HCT116 (cell line): ENCODE data around the gene FAM193A. TPM values are rescaled to one million over a fixed set of nuclear protein-coding genes. Genes with fewer than 3 reads are reported as not detected.

Experiments used
- ATAC-seq: fragments of 200-7000 bp; cut with Tn5 transposase; 2 replicates; pipeline ENCODE4 v1.9.1; 2020; ENCODE audit warnings: mild to moderate bottlenecking, moderate library complexity
- BruUV-seq: library from RNA; stranded (reverse); fragments of 400-500 nt; replicated peaks from 2 replicates; lab custom pipeline; 2021; lab: Mats Ljungman, UMichigan
- CTCF ChIA-PET: fragments of 300-600 bp; sonication (Branson Sonifier 250); formaldehyde crosslinking; loops from one replicate; lab custom pipeline; 2021; ENCODE audit warnings: antibody characterized with exemption; lab: Charles Lee
- POLR2A ChIA-PET: fragments of 300-600, 350-600 bp; sonication (Branson Sonifier 250); formaldehyde crosslinking; loops from one replicate; lab custom pipeline; 2021; ENCODE audit warnings: antibody characterized with exemption; lab: Charles Lee
- RAD21 ChIA-PET, 2 experiments: fragments of 300-600 bp; sonication (Branson Sonifier 250); formaldehyde crosslinking; loops; one replicate each; lab custom pipeline; 2023; ENCODE audit warnings: low total read pairs in 2 of 2; ENCODE audit not compliant: uncharacterized antibody in 2 of 2, unreplicated experiment in 2 of 2, low non-redundant PET in 1 of 2; lab: Charles Lee
- DNase-seq: peaks from one replicate; pipeline ENCODE4 v3.0.0-alpha.2; 2010; ENCODE audit warnings: low read depth, low spot score
- H2AFZ ChIP-seq: fragments of 200-600 bp; shearing (Covaris generic), sonication (generic); 2 replicates; pipeline ENCODE4 v1.6.1; 2017; ENCODE audit warnings: low read depth, mixed run types, mixed read lengths, antibody characterized with exemption, low read length; ENCODE audit not compliant: poor library complexity, severe bottlenecking
- H3K27ac ChIP-seq: 2 replicates; pipeline ENCODE4 v1.5.1; 2012; ENCODE audit warnings: low read depth, low read length
- H3K27me3 ChIP-seq: fragments of 200-600 bp; sonication (generic); 2 replicates; pipeline ENCODE4 v1.6.1; 2016; ENCODE audit warnings: mixed run types, low read length, mixed read lengths; ENCODE audit not compliant: insufficient read depth
- H3K36me3 ChIP-seq, 2 experiments: fragments of 200-500 bp in 1 of 2; fragments of 200-600 bp in 1 of 2; sonication (Bioruptor generic) in 1 of 2; sonication (generic) in 1 of 2; 2 replicates each; pipeline versions ENCODE4 v1.5.1 to v1.6.1; 2014 to 2016; ENCODE audit warnings: low read length in 2 of 2, inconsistent platforms in 1 of 2, mixed read lengths in 1 of 2, mixed run types in 1 of 2; ENCODE audit not compliant: insufficient read depth in 2 of 2, control insufficient read depth in 1 of 2
- H3K4me1 ChIP-seq, 2 experiments: fragments of 200-600 bp in 1 of 2; sonication (generic) in 1 of 2; 2 replicates each; pipeline versions ENCODE4 v1.5.1 to v1.6.1; 2012 to 2017; ENCODE audit warnings: low read length in 2 of 2, inconsistent platforms in 1 of 2, mild to moderate bottlenecking in 1 of 2, mixed read lengths in 1 of 2, mixed run types in 1 of 2, moderate library complexity in 1 of 2; ENCODE audit not compliant: insufficient read depth in 2 of 2, control insufficient read depth in 1 of 2
- H3K4me2 ChIP-seq: fragments of 200-600 bp; sonication (generic); 2 replicates; pipeline ENCODE4 v1.6.1; 2017; ENCODE audit warnings: mixed run types, low read length, mixed read lengths
- H3K4me3 ChIP-seq, 2 experiments: fragments of 200-600 bp in 1 of 2; sonication (generic) in 1 of 2; replicated peaks in 1 of 2; 2 replicates each; pipeline ENCODE4 v1.5.1; 2011 to 2016; ENCODE audit warnings: low read length in 2 of 2, control low read depth in 1 of 2, low read depth in 1 of 2, mild to moderate bottlenecking in 1 of 2, mixed read lengths in 1 of 2, mixed run types in 1 of 2
- H3K79me2 ChIP-seq: fragments of 200-600 bp; sonication (generic); 2 replicates; pipeline ENCODE4 v1.6.1; 2017; ENCODE audit warnings: mild to moderate bottlenecking, mixed run types, low read length, moderate library complexity, mixed read lengths; ENCODE audit not compliant: insufficient read depth
- H3K9ac ChIP-seq: fragments of 200-600 bp; sonication (generic); 2 replicates; pipeline ENCODE4 v1.6.1; 2016; ENCODE audit warnings: low read length, mixed read lengths
- H3K9me2 ChIP-seq: fragments of 200-600 bp; sonication (generic), shearing (Covaris generic); 2 replicates; pipeline ENCODE4 v1.6.1; 2017; ENCODE audit warnings: mixed run types, mild to moderate bottlenecking, moderate library complexity; ENCODE audit not compliant: insufficient read depth
- H3K9me3 ChIP-seq, 2 experiments: fragments of 200-500 bp in 1 of 2; fragments of 200-600 bp in 1 of 2; sonication (Bioruptor generic) in 1 of 2; sonication (generic) in 1 of 2; 2 replicates each; pipeline ENCODE4 v1.6.1; 2014 to 2017; ENCODE audit warnings: low read length in 2 of 2, mixed read lengths in 2 of 2, inconsistent platforms in 1 of 2, low read depth in 1 of 2, mild to moderate bottlenecking in 1 of 2, mixed run types in 1 of 2, moderate library complexity in 1 of 2; ENCODE audit not compliant: control insufficient read depth in 1 of 2, insufficient read depth in 1 of 2
- H4K20me1 ChIP-seq: fragments of 200-600 bp; sonication (generic), shearing (Covaris generic); 2 replicates; pipeline ENCODE4 v1.6.1; 2017; ENCODE audit warnings: mixed run types, mild to moderate bottlenecking, moderate library complexity; ENCODE audit not compliant: insufficient read depth
- ATF3 ChIP-seq: IDR thresholded peaks from 2 replicates; pipeline ENCODE4 v1.6.1; 2012
- CBX3 ChIP-seq: IDR thresholded peaks from 2 replicates; pipeline ENCODE4 v1.6.1; 2012; ENCODE audit warnings: low read depth
- CEBPB ChIP-seq: IDR thresholded peaks from 2 replicates; pipeline ENCODE4 v1.6.1; 2012; ENCODE audit warnings: low read depth
- CTCF ChIP-seq, 3 experiments: fragments of 200-600 bp in 1 of 3; sonication (generic) in 1 of 3; IDR thresholded peaks in 2 of 3; conservative IDR thresholded peaks in 1 of 3; 2 replicates each; pipeline ENCODE4 v1.5.1; 2012 to 2017; ENCODE audit warnings: low read depth in 2 of 3, low read length in 2 of 3, antibody characterized with exemption in 1 of 3, borderline replicate concordance in 1 of 3, control low read depth in 1 of 3, mild to moderate bottlenecking in 1 of 3, mixed read lengths in 1 of 3, mixed run types in 1 of 3, moderate library complexity in 1 of 3; ENCODE audit not compliant: insufficient read depth in 1 of 3
- EZH2phosphoT487 ChIP-seq: fragments of 200-600 bp; IDR thresholded peaks from 2 replicates; pipeline ENCODE4 v1.6.1; 2018; ENCODE audit warnings: antibody characterized with exemption, borderline replicate concordance
- POLR2A ChIP-seq: IDR thresholded peaks from 2 replicates; pipeline ENCODE4 v1.7.0; 2011; ENCODE audit warnings: borderline replicate concordance; ENCODE audit not compliant: insufficient read depth, insufficient read length; ENCODE audit errors: extremely low read depth
- POLR2AphosphoS5 ChIP-seq: IDR thresholded peaks from 2 replicates; pipeline ENCODE4 v1.6.1; 2011; ENCODE audit warnings: mild to moderate bottlenecking, low read depth, low read length, moderate library complexity
- RAD21 ChIP-seq: IDR thresholded peaks from 2 replicates; pipeline ENCODE4 v1.6.1; 2012; ENCODE audit warnings: low read depth, mild to moderate bottlenecking
- REST ChIP-seq: IDR thresholded peaks from 2 replicates; pipeline ENCODE4 v1.6.1; 2012; ENCODE audit warnings: low read depth
- SIN3A ChIP-seq: IDR thresholded peaks from 2 replicates; pipeline ENCODE4 v1.6.1; 2012; ENCODE audit warnings: low read depth
- SRF ChIP-seq: IDR thresholded peaks from 2 replicates; pipeline ENCODE4 v1.6.1; 2012; ENCODE audit warnings: low read depth
- TCF7L2 ChIP-seq: IDR thresholded peaks from 2 replicates; pipeline ENCODE4 v1.7.0; 2011; ENCODE audit warnings: borderline replicate concordance, inconsistent platforms; ENCODE audit not compliant: insufficient read depth, insufficient read length; ENCODE audit errors: extremely low read depth
- ZFX ChIP-seq: fragments of 450-650 bp; IDR thresholded peaks from 2 replicates; pipeline ENCODE4 v1.6.1; 2017
- ZNF274 ChIP-seq: fragments of 200-500 bp; sonication (Bioruptor generic); IDR thresholded peaks from 2 replicates; pipeline ENCODE4 v1.6.1; 2014; ENCODE audit warnings: mild to moderate bottlenecking, low read depth, low read length, inconsistent platforms
- intact Hi-C: fragments of 100-400 bp; cut with micrococcal nuclease; formaldehyde crosslinking; loops from 2 replicates; pipeline ENCODE4 v1.10.0; 2022
- total RNA-seq: library from RNA; stranded (reverse); gene quantifications from one replicate; pipeline ENCODE4 v1.2.1, GENCODE V29; 2021; ENCODE audit not compliant: unreplicated experiment

Gene FAM193A
- total RNA-seq, 1 experiment from 2014 or later, result 15.7 TPM

- Histone ChIP-seq H4K20me1 (no peaks in the 10 kb centered on the region), H3K4me2 (no peak overlapping the region), H3K4me3 (no peak overlapping the region), H3K79me2 (peaks cover 12% of the 10 kb centered on the region), H3K27me3 (no peaks in the 10 kb centered on the region), H3K9me2 (no peaks in the 10 kb centered on the region), H3K9ac (no peak overlapping the region), H3K9me3 (no peaks in the 10 kb centered on the region), H3K27ac (no peak overlapping the region), H3K4me1 (peaks cover 10 to 13% of the 10 kb centered on the region in 2 experiments; a peak in 3 of 4 replicates), H2AFZ (no peak overlapping the region), H3K36me3 (peaks cover 10 to 15% of the 10 kb centered on the region in 2 experiments)
- CTCF ChIA-PET, result no interaction called here
- RAD21 ChIA-PET, result no interaction called here
- POLR2A ChIA-PET, result no interaction called here
- no peak for TF ChIP-seq CTCF (IDR thresholded peaks at IDR 0.05 in 2 of 3, conservative IDR thresholded peaks at IDR 0.05 in 1 of 3; ENCODE audit: borderline replicate concordance in 1 of 3, insufficient read depth in 1 of 3, low read depth in 2 of 3, low read length in 2 of 3)
- BruUV-seq, result no TSS peak
- DNase-seq (no peak), ATAC-seq (no peak)
- intact Hi-C loops, result loop anchor here (10.0 kb wide), 1 partner anchor 491 kb away; no protein-coding TSS in a partner anchor
Observed at GRCh38 chr4:2716236-2716635, 179.8 kb downstream of the FAM193A start.

- no peak overlapping the region for H3K4me2 ChIP-seq
- POLR2A ChIA-PET, result no interaction called here
- CTCF ChIA-PET, result no interaction called here
- H3K9me2 ChIP-seq, result no peaks in the 10 kb centered on the region
- RAD21 ChIA-PET, result no interaction called here
- H3K4me1 ChIP-seq, result no peaks in the 10 kb centered on the region
- no peaks in the 10 kb centered on the region for H3K27me3 ChIP-seq
- no peak for ATAC-seq
- no peaks in the 10 kb centered on the region for H4K20me1 ChIP-seq
- no TSS peak for BruUV-seq
- intact Hi-C loops, result no loop called here
- peaks cover 7 to 10% of the 10 kb centered on the region in 2 experiments for H3K36me3 ChIP-seq
- no peak overlapping the region for H3K27ac ChIP-seq
- no peak overlapping the region for H3K9ac ChIP-seq
- no peaks in the 10 kb centered on the region for H3K9me3 ChIP-seq
- TF ChIP-seq EZH2phosphoT487, result no peak
- no peak for TF ChIP-seq TCF7L2
- TF ChIP-seq ZFX, result no peak
- no peak for TF ChIP-seq ZNF274
- no peak for TF ChIP-seq POLR2AphosphoS5
- TF ChIP-seq ATF3, result no peak
- TF ChIP-seq CEBPB, result no peak
- no peak for TF ChIP-seq SRF
- no peak for TF ChIP-seq SIN3A
- no peak for TF ChIP-seq CBX3
- no peak for TF ChIP-seq RAD21
- no peak for TF ChIP-seq REST
- TF ChIP-seq POLR2A, result no peak
- no peaks in the 10 kb centered on the region for H3K79me2 ChIP-seq
- no peak overlapping the region for H2AFZ ChIP-seq
- DNase-seq, result no peak
- H3K4me3 ChIP-seq, result no peak overlapping the region
Observed at GRCh38 chr4:2721586-2721985, 185.1 kb downstream of the FAM193A start.
